Measurements from ENCODE around the gene ARL6IP4. TPM values are rescaled to one million over a fixed set of nuclear protein-coding genes. Genes with fewer than 3 reads are reported as not detected.
"Not testable (repeated sequence)": the region's sequence is repeated elsewhere in the genome, so short reads cannot be mapped to it uniquely, and the experiment has no call there.

ARL6IP4 gene
- polyA plus RNA-seq, 3 donors, result 152 to 268 (median 167) TPM

- intact Hi-C loops (cut with micrococcal nuclease), result no loop called here
- no peaks in the 10 kb centered on the region for H4K20me1 ChIP-seq (ENCODE audit: insufficient read depth, low read length)
- no peaks in the 10 kb centered on the region for H3K36me3 Mint-ChIP-seq
- H3K4me3 Mint-ChIP-seq, result no peak overlapping the region
- no peaks in the 10 kb centered on the region for H3K4me1 ChIP-seq (ENCODE audit: control insufficient read depth in 1 of 2, insufficient read depth in 2 of 2, low read length in 2 of 2)
- WGBS (ENCODE audit: insufficient coverage), result no CpG with 5 or more reads among the region's 3 CpGs
- H3K9me3 ChIP-seq (replicated peaks in 1 of 2; ENCODE audit: control insufficient read depth in 1 of 2, insufficient read depth in 1 of 2, low read length in 2 of 2), result no peaks in the 10 kb centered on the region
- no peaks in the 10 kb centered on the region for H3K27me3 ChIP-seq (ENCODE audit: control insufficient read depth in 2 of 2, insufficient read depth in 2 of 2, low read length in 2 of 2)
- H3K4me1 Mint-ChIP-seq, result peaks cover 7% of the 10 kb centered on the region
- peaks cover 0 to 3% (median 0%) of the 10 kb centered on the region in 3 donors for H3K27me3 Mint-ChIP-seq (ENCODE audit: low read depth in 3 of 3)
- H3K36me3 ChIP-seq (replicated peaks in 1 of 2; ENCODE audit: control insufficient read depth in 1 of 2, insufficient read depth in 2 of 2, low read length in 2 of 2), result no peaks in the 10 kb centered on the region
- no peak for TF ChIP-seq CTCF (IDR thresholded peaks at IDR 0.05)
- no peak overlapping the region for H2AFZ ChIP-seq (ENCODE audit: insufficient read depth, low read depth, low read length, poor library complexity, severe bottlenecking)
- no peak overlapping the region for H3K27ac ChIP-seq (ENCODE audit: low read depth in 1 of 2, low read length in 2 of 2)
- peaks cover 0 to 5% (median 2%) of the 10 kb centered on the region in 7 donors for H3K9me3 Mint-ChIP-seq
- no peak overlapping the region for H3K27ac Mint-ChIP-seq
- H3K4me3 ChIP-seq (replicated peaks in 1 of 3; ENCODE audit: low read depth in 2 of 3, low read length in 3 of 3), result no peak overlapping the region
- no peak for DNase-seq
- no peak overlapping the region for H3K9ac ChIP-seq (ENCODE audit: insufficient read depth, low read length, poor library complexity, severe bottlenecking)
- H3K4me2 ChIP-seq (replicated peaks; ENCODE audit: extremely low read depth, low read length, poor library complexity, severe bottlenecking), result no peak overlapping the region
- no peaks in the 10 kb centered on the region for H3K79me2 ChIP-seq (ENCODE audit: insufficient read depth, low read length)
Measured at GRCh38 chr12:122937622-122938091, 42.8 kb upstream of the ARL6IP4 start.

- no peaks in the 10 kb centered on the region for H3K27me3 ChIP-seq (ENCODE audit: control insufficient read depth in 2 of 2, insufficient read depth in 2 of 2, low read length in 2 of 2)
- no peak overlapping the region for H3K4me3 ChIP-seq (replicated peaks in 1 of 3; ENCODE audit: low read depth in 2 of 3, low read length in 3 of 3)
- peaks cover 0 to 1% of the 10 kb centered on the region in 2 donors for H3K36me3 Mint-ChIP-seq
- no peaks in the 10 kb centered on the region for H3K9me3 ChIP-seq (replicated peaks in 1 of 2; ENCODE audit: control insufficient read depth in 1 of 2, insufficient read depth in 1 of 2, low read length in 2 of 2)
- H2AFZ ChIP-seq (ENCODE audit: insufficient read depth, low read depth, low read length, poor library complexity, severe bottlenecking), result no peak overlapping the region
- DNase-seq, result no peak
- H3K4me1 Mint-ChIP-seq, result peaks cover 18% of the 10 kb centered on the region
- no peak overlapping the region for H3K27ac Mint-ChIP-seq
- H3K36me3 ChIP-seq (replicated peaks in 1 of 2; ENCODE audit: control insufficient read depth in 1 of 2, insufficient read depth in 2 of 2, low read length in 2 of 2), result no peaks in the 10 kb centered on the region
- peaks cover 0 to 5% (median 1%) of the 10 kb centered on the region in 3 donors for H3K27me3 Mint-ChIP-seq (ENCODE audit: low read depth in 3 of 3)
- no peak overlapping the region for H3K4me2 ChIP-seq (replicated peaks; ENCODE audit: extremely low read depth, low read length, poor library complexity, severe bottlenecking)
- H3K79me2 ChIP-seq (ENCODE audit: insufficient read depth, low read length), result no peaks in the 10 kb centered on the region
- no peak overlapping the region for H3K4me3 Mint-ChIP-seq
- H3K9me3 Mint-ChIP-seq, result peaks cover 0 to 7% (median 2%) of the 10 kb centered on the region in 7 donors
- peaks cover 7 to 10% of the 10 kb centered on the region in 2 donors for H3K4me1 ChIP-seq (ENCODE audit: control insufficient read depth in 1 of 2, insufficient read depth in 2 of 2, low read length in 2 of 2)
- H3K27ac ChIP-seq (ENCODE audit: low read depth in 1 of 2, low read length in 2 of 2), result no peak overlapping the region
- TF ChIP-seq CTCF (IDR thresholded peaks at IDR 0.05), result no peak
- intact Hi-C loops (cut with micrococcal nuclease), result no loop called here
- H3K9ac ChIP-seq (ENCODE audit: insufficient read depth, low read length, poor library complexity, severe bottlenecking), result no peak overlapping the region
- WGBS (ENCODE audit: insufficient coverage), result 83% methylated on average over 1 of the region's 4 CpGs
- no peaks in the 10 kb centered on the region for H4K20me1 ChIP-seq (ENCODE audit: insufficient read depth, low read length)
Measured at GRCh38 chr12:122939125-122939524, 41.4 kb upstream of the ARL6IP4 start.

GRCh38 chr12:122941351-122941750, 39.1 kb upstream of the ARL6IP4 start:
- DNase-seq; H3K36me3 ChIP-seq (replicated peaks in 1 of 2; ENCODE audit: control insufficient read depth in 1 of 2, insufficient read depth in 2 of 2, low read length in 2 of 2); H3K27ac ChIP-seq (ENCODE audit: low read depth in 1 of 2, low read length in 2 of 2); H3K27me3 Mint-ChIP-seq (ENCODE audit: low read depth in 3 of 3); H3K27me3 ChIP-seq (ENCODE audit: control insufficient read depth in 2 of 2, insufficient read depth in 2 of 2, low read length in 2 of 2); H3K4me2 ChIP-seq (replicated peaks; ENCODE audit: extremely low read depth, low read length, poor library complexity, severe bottlenecking); intact Hi-C loops (cut with micrococcal nuclease); H3K4me3 Mint-ChIP-seq; H3K36me3 Mint-ChIP-seq; H3K4me3 ChIP-seq (replicated peaks in 1 of 3; ENCODE audit: low read depth in 2 of 3, low read length in 3 of 3); H3K9ac ChIP-seq (ENCODE audit: insufficient read depth, low read length, poor library complexity, severe bottlenecking); H2AFZ ChIP-seq (ENCODE audit: insufficient read depth, low read depth, low read length, poor library complexity, severe bottlenecking); H3K9me3 ChIP-seq (replicated peaks in 1 of 2; ENCODE audit: control insufficient read depth in 1 of 2, insufficient read depth in 1 of 2, low read length in 2 of 2); H3K9me3 Mint-ChIP-seq; H3K79me2 ChIP-seq (ENCODE audit: insufficient read depth, low read length); H3K27ac Mint-ChIP-seq; H4K20me1 ChIP-seq (ENCODE audit: insufficient read depth, low read length): not testable (repeated sequence)
- no CpG with 5 or more reads among the region's 5 CpGs for WGBS (ENCODE audit: insufficient coverage)
- peaks cover 12 to 16% of the 10 kb centered on the region in 2 donors for H3K4me1 ChIP-seq (ENCODE audit: control insufficient read depth in 1 of 2, insufficient read depth in 2 of 2, low read length in 2 of 2)
- H3K4me1 Mint-ChIP-seq, result peaks cover 24% of the 10 kb centered on the region

Data from CD14-positive monocyte (primary cell).